Spleen (tissue), 11 donors: ENCODE measurements around the gene PSMD2. TPM values are rescaled to one million over a fixed set of nuclear protein-coding genes. Genes with fewer than 3 reads are reported as not detected.

ENCODE experiments used
- DNase-seq: peaks from one replicate; pipeline ENCODE4 v3.0.0-alpha.2; 2020
- H3K27ac ChIP-seq, 8 donors: fragments of 200-600 bp; sonication (generic) in 7 of 8; 1 replicate in 4 of 8; 2 replicates in 4 of 8; pipeline versions ENCODE4 v1.5.0 to v1.8.0; 2016 to 2021; ENCODE audit warnings: inconsistent platforms in 4 of 8, mild to moderate bottlenecking in 4 of 8, moderate library complexity in 1 of 8
- H3K27me3 ChIP-seq, 7 donors: fragments of 200-600 bp; sonication (generic) in 6 of 7; replicated peaks in 1 of 7; 1 replicate in 4 of 7; 2 replicates in 3 of 7; pipeline versions ENCODE4 v1.5.0 to v1.8.0; 2016 to 2021; ENCODE audit warnings: inconsistent platforms in 3 of 7, mild to moderate bottlenecking in 1 of 7
- H3K36me3 ChIP-seq, 6 donors: fragments of 200-600 bp; sonication (generic) in 5 of 6; 1 replicate in 4 of 6; 2 replicates in 2 of 6; pipeline versions ENCODE4 v1.5.0 to v1.8.0; 2016 to 2021; ENCODE audit warnings: inconsistent platforms in 2 of 6
- H3K4me1 ChIP-seq, 6 donors: fragments of 200-600 bp; sonication (generic) in 5 of 6; 1 replicate in 3 of 6; 2 replicates in 3 of 6; pipeline versions ENCODE4 v1.5.0 to v1.8.0; 2016 to 2021; ENCODE audit warnings: inconsistent platforms in 3 of 6
- H3K4me3 ChIP-seq, 8 donors: fragments of 200-600 bp; sonication (generic) in 7 of 8; 1 replicate in 4 of 8; 2 replicates in 4 of 8; pipeline versions ENCODE4 v1.5.0 to v1.8.0; 2016 to 2021; ENCODE audit warnings: inconsistent platforms in 4 of 8, mild to moderate bottlenecking in 4 of 8, moderate library complexity in 2 of 8
- H3K9me3 ChIP-seq, 8 donors: fragments of 200-600 bp; sonication (generic) in 7 of 8; 1 replicate in 4 of 8; 2 replicates in 4 of 8; pipeline versions ENCODE4 v1.5.0 to v1.8.0; 2016 to 2021; ENCODE audit warnings: inconsistent platforms in 4 of 8
- POLR2A ChIP-seq, 3 donors: fragments of 450-650 bp; IDR thresholded peaks; one replicate each; pipeline ENCODE4 v1.5.1; 2017; ENCODE audit warnings: antibody characterized with exemption in 3 of 3, mild to moderate bottlenecking in 1 of 3
- POLR2AphosphoS5 ChIP-seq, 3 donors: sonication (generic); formaldehyde crosslinking; IDR thresholded peaks; one replicate each; pipeline ENCODE4 v1.5.1; 2017; ENCODE audit warnings: antibody characterized with exemption in 3 of 3
- WGBS, 5 donors: extraction: QIAGEN DNeasy Blood & Tissue Kit in 3 of 5; methylation state at CpG; one replicate each; pipeline versions ENCODE4 v1.1.5 to v1.1.7; 2013 to 2018; 5-methylcytosine and 5-hydroxymethylcytosine counted together
- intact Hi-C: fragments of 100-400 bp; cut with DNase I; formaldehyde crosslinking; loops from one replicate; pipeline ENCODE4 v1.15.0; 2023; ENCODE audit warnings: low total_unique reads
- polyA plus RNA-seq, 3 donors: library from polyadenylated mRNA; stranded (reverse); fragments of 200-250 nt; gene quantifications; one replicate each; pipeline ENCODE4 v1.2.1, GENCODE V29; 2013
- total RNA-seq, 7 donors: library from RNA; depleted of rRNA in 3 of 7; stranded (reverse); fragments of >200 nt in 3 of 7; fragmentation: NEBNext Ultra II Directional in 4 of 7; extraction: Animal tissue kit (Norgen Biotek cat#: 25700) in 4 of 7; gene quantifications; one replicate each; pipeline versions ENCODE4 v1.1.0 to v1.2.1, GENCODE V29; 2016 to 2021
- TF ChIP-seq, protein P1 (sequence below), 11 experiments: fragments of 200-600 bp in 7 of 11; fragments of 450-650 bp in 4 of 11; sonication (generic) in 4 of 11; IDR thresholded peaks in 8 of 11; conservative IDR thresholded peaks in 3 of 11; 1 replicate in 7 of 11; 2 replicates in 4 of 11; pipeline versions ENCODE4 v1.4.0 to v1.8.0; 2016 to 2021; ENCODE audit warnings: antibody characterized with exemption in 11 of 11, inconsistent platforms in 4 of 11, mild to moderate bottlenecking in 1 of 11
- donor health status: healthy with polysubstance abuse.
- donor health status: DM: no; HTN: no; CAD: no; lungs with moderate emphysema.
- donor health status: DM: no; HTN: no; CAD: no.
- donor health status: Bipolar disorder and iron deficiency.
- donor health status: healthy.
- donor health status: DM: no; HTN: no; CAD: no.
- donor health status: DM: yes; HTN: yes; CAD: no.

The PSMD2 gene
- total and polyA plus RNA-seq, 10 donors, result 53.8 to 191 (median 135) TPM

DNA sequence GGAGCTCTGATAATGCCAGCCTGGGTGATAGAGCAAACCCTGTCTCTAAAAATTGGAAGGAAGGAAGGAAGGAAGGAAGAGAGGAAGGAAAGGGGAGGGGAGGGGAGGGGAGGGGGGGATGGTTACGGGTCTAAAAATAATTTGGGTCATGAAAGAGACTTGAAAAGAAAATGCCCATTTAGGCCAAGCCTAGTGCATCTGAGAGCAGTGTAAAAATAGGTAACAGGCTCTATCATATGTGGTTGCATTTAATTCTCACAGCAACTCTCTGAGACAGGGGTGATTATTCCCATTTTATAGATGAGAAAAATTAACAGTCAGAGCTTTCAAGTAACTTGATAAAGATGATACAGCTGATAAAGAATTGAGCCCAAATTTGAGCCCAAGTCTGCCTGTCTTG is 26.8 kb upstream of the PSMD2 start:
- Histone ChIP-seq H3K4me1 (no peaks in the 10 kb centered on the region), H3K9me3 (peaks cover 0 to 3% (median 0%) of the 10 kb centered on the region in 8 donors), H3K27me3 (peaks cover 5 to 90% (median 22%) of the 10 kb centered on the region in 7 donors), H3K27ac (no peak overlapping the region), H3K36me3 (no peaks in the 10 kb centered on the region), H3K4me3 (no peak overlapping the region)
- intact Hi-C loops, result no loop called here
- DNase-seq, result no peak
- TF ChIP-seq, protein P1, sequence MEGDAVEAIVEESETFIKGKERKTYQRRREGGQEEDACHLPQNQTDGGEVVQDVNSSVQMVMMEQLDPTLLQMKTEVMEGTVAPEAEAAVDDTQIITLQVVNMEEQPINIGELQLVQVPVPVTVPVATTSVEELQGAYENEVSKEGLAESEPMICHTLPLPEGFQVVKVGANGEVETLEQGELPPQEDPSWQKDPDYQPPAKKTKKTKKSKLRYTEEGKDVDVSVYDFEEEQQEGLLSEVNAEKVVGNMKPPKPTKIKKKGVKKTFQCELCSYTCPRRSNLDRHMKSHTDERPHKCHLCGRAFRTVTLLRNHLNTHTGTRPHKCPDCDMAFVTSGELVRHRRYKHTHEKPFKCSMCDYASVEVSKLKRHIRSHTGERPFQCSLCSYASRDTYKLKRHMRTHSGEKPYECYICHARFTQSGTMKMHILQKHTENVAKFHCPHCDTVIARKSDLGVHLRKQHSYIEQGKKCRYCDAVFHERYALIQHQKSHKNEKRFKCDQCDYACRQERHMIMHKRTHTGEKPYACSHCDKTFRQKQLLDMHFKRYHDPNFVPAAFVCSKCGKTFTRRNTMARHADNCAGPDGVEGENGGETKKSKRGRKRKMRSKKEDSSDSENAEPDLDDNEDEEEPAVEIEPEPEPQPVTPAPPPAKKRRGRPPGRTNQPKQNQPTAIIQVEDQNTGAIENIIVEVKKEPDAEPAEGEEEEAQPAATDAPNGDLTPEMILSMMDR (IDR thresholded peaks at IDR 0.05 in 8 of 11, conservative IDR thresholded peaks at IDR 0.05 in 3 of 11), result no peak
- no peak for TF ChIP-seq POLR2A (IDR thresholded peaks at IDR 0.05)
- no peak for TF ChIP-seq POLR2AphosphoS5 (IDR thresholded peaks at IDR 0.05)
- 18 to 31% (median 21%) methylated on average over 1 of the region's 1 CpG for WGBS, 5 donors

DNA sequence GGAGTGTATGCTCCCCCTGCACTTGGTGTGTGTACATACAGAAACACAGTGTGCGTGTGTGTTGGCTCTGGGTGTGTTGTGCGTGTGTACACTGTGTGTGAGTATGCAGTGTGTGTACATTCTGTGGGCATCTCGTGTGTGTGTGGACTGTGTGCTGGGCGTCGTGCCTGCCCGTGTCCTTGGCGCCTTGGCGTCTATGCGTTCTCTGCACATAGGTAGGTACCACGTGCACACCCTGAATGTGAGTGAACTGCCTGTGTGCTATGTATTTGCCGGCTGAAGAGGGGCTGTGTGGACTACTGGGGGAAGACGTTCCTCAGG is 23.7 kb upstream of the PSMD2 start:
- 64 to 80% (median 77%) methylated on average over 12 of the region's 12 CpGs for WGBS, 5 donors
- Histone ChIP-seq H3K27me3 (peaks cover 5 to 74% (median 23%) of the 10 kb centered on the region in 7 donors), H3K4me1 (no peaks in the 10 kb centered on the region), H3K9me3 (no peaks in the 10 kb centered on the region), H3K4me3 (no peak overlapping the region), H3K27ac (no peak overlapping the region), H3K36me3 (no peaks in the 10 kb centered on the region)
- intact Hi-C loops, result no loop called here
- DNase-seq, result no peak
- TF ChIP-seq POLR2AphosphoS5 (IDR thresholded peaks at IDR 0.05) (no peak), POLR2A (IDR thresholded peaks at IDR 0.05) (no peak)
- TF ChIP-seq, protein P1 (IDR thresholded peaks at IDR 0.05 in 8 of 11, conservative IDR thresholded peaks at IDR 0.05 in 3 of 11), result no peak

- Histone ChIP-seq H3K27ac (no peak within 1 kb of the TSS), H3K36me3 (no peaks in the 10 kb centered on the region), H3K9me3 (no peaks in the 10 kb centered on the region), H3K27me3 (peaks cover 5 to 65% (median 23%) of the 10 kb centered on the region in 7 donors), H3K4me1 (no peaks in the 10 kb centered on the region), H3K4me3 (peak within 1 kb of the TSS in 1 of 8 donors; percentile 28)
- no peak for DNase-seq
- 16 to 25% (median 23%) methylated on average over 15 to 58 of the region's 65 CpGs for WGBS, 5 donors
- TF ChIP-seq, protein P1 (IDR thresholded peaks at IDR 0.05 in 8 of 11, conservative IDR thresholded peaks at IDR 0.05 in 3 of 11), result no peak
- intact Hi-C loops, result no loop called here
Observed at GRCh38 chr3:184275961-184276910, 22.8 kb upstream of the PSMD2 start, which contains the start of gene ECE2. ECE2 (plus strand) TSS chr3:184276022; CDS start chr3:184276154, 132 bp downstream.

- WGBS, 5 donors, result 86 to 94% (median 91%) methylated on average over 6 of the region's 6 CpGs
- H3K27ac ChIP-seq, result no peak overlapping the region
- no peaks in the 10 kb centered on the region for H3K36me3 ChIP-seq
- no peaks in the 10 kb centered on the region for H3K9me3 ChIP-seq
- DNase-seq, result no peak
- peaks cover 5 to 62% (median 23%) of the 10 kb centered on the region in 7 donors for H3K27me3 ChIP-seq
- H3K4me1 ChIP-seq, result no peaks in the 10 kb centered on the region
- intact Hi-C loops, result no loop called here
- TF ChIP-seq POLR2A (IDR thresholded peaks at IDR 0.05), result no peak
- TF ChIP-seq, protein P1 (IDR thresholded peaks at IDR 0.05 in 8 of 11, conservative IDR thresholded peaks at IDR 0.05 in 3 of 11), result no peak
- TF ChIP-seq POLR2AphosphoS5 (IDR thresholded peaks at IDR 0.05), result no peak
- no peak overlapping the region for H3K4me3 ChIP-seq
Observed at GRCh38 chr3:184277366-184277765, 21.7 kb upstream of the PSMD2 start.
